Activated CD4-positive, CD25-positive, alpha-beta regulatory T cell treated with anti-CD3 and anti-CD28 coated beads, Interleukin-2, amount 50 U/mL, for 24 hours (primary cell): ENCODE data around the gene RPP14.
A peak's percentile ranks its signal among the peaks of the same experiment; 100 is the strongest.

Source experiments
- ATAC-seq, 2 donors: fragments of 150-1000 bp; cut with Tn5 transposase; one replicate each; pipeline ENCODE4 v1.10.0; 2021; ENCODE audit warnings: mild to moderate bottlenecking in 1 of 2, moderate library complexity in 1 of 2

RPP14 gene

DNA sequence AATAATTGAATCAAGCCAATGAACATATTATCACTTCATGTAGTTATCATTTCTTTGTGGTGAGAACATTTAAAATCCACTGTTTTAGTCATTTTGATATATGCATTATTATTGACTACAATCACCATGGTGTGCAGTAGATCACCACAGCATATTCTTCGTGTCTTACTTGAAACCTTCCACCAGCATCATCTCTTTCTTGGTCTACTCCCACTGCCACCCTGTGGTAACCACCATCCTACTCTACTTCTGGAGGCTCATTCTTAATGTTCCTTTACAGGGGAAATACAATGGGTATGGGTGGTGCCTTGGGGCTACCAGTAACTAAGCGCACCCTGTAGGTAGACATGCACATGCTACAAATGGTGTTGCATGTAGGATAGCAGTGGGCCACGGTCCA is 52.0 kb downstream of the RPP14 start:
- ATAC-seq: peak; percentile 55 to 72

DNA sequence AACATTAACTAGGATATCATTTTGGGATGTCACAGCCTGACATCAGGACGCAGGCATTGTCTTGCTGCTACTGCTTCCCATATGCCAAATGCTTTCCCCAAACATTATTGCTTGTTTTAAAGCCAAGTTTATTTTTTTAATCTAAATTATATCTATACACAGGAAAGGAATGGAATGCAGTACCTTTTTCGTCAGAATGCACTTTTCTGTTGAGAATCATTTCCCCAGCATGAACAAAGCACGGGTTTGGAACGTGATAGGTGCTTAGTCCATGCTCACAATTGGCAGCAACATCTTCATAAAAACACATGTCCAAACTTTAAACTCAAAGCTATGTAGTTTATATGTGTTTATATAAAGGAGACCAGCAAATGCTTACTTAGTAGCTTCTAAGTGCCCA is 52.8 kb downstream of the RPP14 start:
- ATAC-seq: no peak

DNA sequence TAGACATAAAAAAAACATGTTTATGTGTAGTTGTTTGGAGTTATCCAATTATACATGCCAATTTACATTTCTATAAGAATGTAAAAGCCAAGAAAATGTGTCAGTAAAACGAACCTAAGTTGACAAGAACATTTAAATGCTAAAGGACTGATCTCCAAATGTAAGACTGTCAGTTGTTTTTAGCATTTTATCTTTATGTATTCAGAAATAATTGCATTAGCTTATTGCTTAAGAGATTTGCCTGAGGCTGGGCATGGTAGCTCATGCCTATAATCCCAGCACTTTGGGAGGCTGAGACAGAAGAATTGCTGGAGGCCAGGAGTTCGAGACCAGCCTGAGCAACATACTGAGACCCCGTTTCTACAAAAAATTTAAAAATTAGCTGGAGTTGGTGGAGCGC is 53.6 kb downstream of the RPP14 start:
- no peak for ATAC-seq

GRCh38 chr3:58361866-58362265 is 55.8 kb downstream of the RPP14 start:
- no peak for ATAC-seq

DNA sequence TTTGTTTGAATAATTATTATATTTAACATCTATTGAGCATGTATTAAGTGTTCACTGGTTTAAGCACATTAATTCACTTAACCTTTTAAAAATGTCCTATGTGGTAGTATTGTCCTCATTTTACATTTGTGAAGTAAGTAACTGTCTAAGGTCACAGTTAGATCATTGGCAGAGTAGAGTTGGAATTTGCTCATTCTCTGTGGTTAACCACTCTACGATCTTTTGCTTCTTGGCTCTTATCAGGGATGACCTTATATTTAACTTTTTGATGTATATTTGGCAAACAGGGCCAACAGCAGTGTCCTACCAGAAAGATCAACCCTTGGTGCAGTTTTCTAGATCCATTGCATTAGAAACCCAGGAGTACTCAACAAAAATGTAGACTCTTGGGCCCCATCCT is 60.7 kb downstream of the RPP14 start:
- no peak for ATAC-seq

- ATAC-seq: no peak
Observed at GRCh38 chr3:58369038-58369437, 63.0 kb downstream of the RPP14 start.
